CD4-positive, alpha-beta T cell treated with Interferon gamma for 1 hour (primary cell): ENCODE results near the gene IL17RE.
"Not testable (repeated sequence)": the region's sequence is repeated elsewhere in the genome, so short reads cannot be mapped to it uniquely, and the experiment has no call there.

Source experiments
- DNase-seq: peaks from one replicate; pipeline ENCODE4 v3.0.0-alpha.2; 2020

The IL17RE gene

GRCh38 chr3:9883706-9884554 lies 18.7 kb upstream of the IL17RE start:
- no peak for DNase-seq

GRCh38 chr3:9884555-9885165 lies 18.0 kb upstream of the IL17RE start:
- DNase-seq, result no peak

DNA sequence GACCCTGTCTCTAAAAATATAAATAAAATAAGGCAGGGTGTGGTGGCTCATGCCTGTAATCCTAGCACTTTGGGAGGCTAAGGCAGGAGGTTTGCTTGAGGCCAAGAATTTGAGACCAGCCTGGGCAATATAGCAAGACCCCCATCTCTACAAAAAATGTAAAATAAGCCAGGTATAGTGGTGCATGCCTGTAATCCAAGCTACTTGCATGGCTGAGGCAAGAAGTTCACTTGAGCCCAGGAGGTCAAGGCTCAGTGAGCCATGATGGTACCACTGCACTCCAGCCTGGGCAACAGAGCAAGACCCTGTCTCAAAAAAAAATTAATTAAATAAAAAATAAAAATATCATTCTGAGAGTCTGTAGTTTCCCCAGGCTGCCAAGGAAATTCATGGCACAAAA lies 16.3 kb upstream of the IL17RE start:
- DNase-seq, result no peak

DNA sequence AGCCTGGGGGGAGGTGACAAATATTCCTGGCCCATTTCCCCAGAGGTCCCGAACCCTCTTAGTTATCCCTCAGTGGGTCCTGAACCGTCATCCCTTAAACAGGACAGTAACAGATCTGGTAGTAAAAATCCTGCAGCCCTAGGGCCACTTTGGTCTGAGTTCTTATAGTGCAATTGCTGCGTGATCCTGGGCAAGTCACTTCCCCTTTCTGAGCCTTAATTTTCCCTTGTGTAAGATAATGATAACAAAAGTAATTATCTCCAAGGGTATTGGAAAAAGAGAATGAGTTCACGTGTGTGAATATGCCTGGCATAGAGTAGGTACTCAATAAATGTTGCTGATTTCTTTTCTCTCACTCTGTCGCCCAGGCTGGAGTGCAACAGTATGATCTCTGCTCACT lies 15.2 kb upstream of the IL17RE start:
- DNase-seq, result no peak

GRCh38 chr3:9888540-9888939 lies 14.1 kb upstream of the IL17RE start:
- no peak for DNase-seq

GRCh38 chr3:9889405-9889804 lies 13.2 kb upstream of the IL17RE start:
- no peak for DNase-seq

GRCh38 chr3:9890249-9891071 lies 12.2 kb upstream of the IL17RE start, which contains the start of gene JAGN1:
TSS of gene JAGN1 (plus strand) at chr3:9890610. CDS start at chr3:9890723, 113 bp downstream.
- DNase-seq, result peak; percentile 89

- DNase-seq, result no peak
These were observed 11.5 kb upstream of the IL17RE start for GRCh38 chr3:9891072-9891622.

- DNase-seq, result no peak
These were observed 8.9 kb upstream of the IL17RE start for GRCh38 chr3:9893739-9894138.

- DNase-seq, result not testable (repeated sequence)
These were observed 6.9 kb upstream of the IL17RE start for GRCh38 chr3:9895715-9896114.

- not testable (repeated sequence) for DNase-seq
These were observed 5.8 kb upstream of the IL17RE start for GRCh38 chr3:9896755-9897407.

GRCh38 chr3:9897408-9898372 lies 5.0 kb upstream of the IL17RE start:
- no peak for DNase-seq

- no peak for DNase-seq
These were observed 4.0 kb upstream of the IL17RE start for GRCh38 chr3:9898467-9899241.

DNA sequence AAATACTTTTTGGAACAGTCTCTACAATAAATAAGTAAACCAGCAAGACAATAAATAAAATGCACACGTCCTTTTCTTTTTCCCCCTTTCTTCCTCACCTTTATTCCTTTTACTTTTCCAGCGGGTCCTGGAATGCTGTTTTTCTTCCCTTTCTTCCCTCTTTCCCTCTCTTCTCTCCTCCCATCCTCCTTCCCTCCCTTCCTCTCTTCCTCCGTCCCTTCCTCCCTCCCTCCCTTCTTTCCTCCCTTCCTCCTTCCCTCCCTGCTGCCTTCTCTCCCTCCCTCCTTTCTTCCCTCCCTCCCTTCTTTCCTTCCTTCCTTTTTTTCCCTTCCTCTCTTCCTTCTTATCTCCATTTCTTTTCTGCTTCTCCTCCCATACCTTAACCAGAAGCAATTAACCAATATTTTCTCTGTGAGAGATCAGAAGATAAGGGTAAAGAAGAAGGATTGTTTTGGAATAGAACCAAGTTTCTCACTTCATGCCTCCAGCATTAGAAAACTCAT lies 3.3 kb upstream of the IL17RE start:
- DNase-seq, result no peak

DNA sequence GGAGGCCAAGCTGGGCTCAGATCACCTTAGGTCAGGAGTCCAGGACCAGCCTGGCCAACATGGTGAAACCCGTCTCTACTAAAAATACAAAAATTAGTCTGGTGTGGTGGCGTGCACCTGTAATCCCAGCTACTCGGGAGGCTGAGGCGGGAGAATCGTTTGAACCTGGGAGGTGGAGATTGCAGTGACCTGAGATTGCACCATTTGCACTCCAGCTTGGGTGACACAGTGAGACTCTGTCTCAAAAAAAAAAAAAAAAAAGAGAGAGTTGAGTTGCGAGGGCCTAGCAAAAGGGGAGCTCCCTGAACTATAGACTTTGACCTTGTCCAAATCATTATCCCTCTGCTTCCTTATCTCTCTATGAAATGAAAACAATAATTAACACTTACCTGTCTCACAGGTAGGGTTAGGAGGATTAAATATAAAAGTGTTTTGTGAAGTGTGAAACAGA lies 1.7 kb upstream of the IL17RE start:
- DNase-seq, result not testable (repeated sequence)

DNA sequence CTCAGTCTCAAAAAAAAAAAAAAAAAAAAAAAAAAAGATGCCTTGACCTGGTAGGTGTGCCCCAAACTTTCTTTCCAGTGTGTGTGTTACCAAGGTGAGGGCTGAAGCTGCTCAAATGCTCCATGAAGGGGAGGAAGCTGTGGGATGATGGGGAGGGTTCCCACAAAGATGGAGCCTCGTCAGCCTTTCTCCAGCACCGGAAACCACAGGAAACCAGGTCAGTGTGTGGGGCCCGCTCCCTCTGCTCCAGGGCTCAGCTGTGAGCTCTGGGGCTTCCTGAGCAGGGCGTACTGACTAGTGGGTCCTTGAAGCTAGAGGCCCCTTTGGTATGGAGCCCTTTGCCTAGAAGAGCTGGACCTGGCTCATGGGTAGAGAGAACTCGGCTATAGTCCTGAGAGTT lies 681 bp upstream of the IL17RE start:
- DNase-seq, result no peak

DNA sequence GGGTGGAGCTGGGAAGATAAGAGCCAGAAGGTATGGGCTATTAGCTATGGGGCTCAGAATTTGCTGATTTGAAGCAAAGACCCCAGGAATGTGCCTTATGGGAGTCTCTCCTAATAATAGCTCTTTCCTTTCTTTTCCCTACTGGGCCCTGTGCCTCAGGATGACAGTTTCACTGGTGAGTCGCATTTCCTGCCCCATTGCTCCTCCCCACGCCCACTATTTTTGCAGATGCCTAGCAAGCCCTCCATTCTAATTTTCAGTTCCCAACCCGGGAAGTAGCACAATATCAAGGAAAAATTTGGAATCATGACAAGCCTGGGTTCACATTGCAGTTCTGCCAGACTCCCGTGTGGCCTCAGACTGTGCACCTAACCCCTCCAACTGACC lies 583 bp downstream of the IL17RE start:
- no peak for DNase-seq

GRCh38 chr3:9903904-9904303 lies 1.3 kb downstream of the IL17RE start:
- DNase-seq, result no peak

- DNase-seq, result no peak
These were observed 3.8 kb downstream of the IL17RE start for GRCh38 chr3:9906480-9906879.

DNA sequence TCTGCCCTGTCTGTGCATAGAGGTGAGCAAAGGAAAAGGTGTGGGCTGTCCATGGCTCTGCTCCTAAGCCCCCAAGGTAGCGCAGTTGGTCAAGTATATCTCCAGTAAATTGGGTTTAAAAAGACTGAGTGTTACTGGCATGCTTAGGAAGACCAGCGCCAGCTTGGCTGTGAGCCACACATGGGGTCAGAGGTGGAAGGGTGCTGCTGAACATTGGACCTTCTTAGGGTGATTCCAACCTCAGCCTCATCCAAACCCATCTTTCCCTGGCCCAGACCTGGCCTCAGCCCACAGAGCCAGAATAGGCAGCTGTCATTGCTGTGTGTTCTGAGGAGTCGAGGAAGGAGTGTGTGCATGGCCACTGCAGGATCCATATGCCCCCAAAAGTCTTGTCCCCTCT lies 5.6 kb downstream of the IL17RE start:
- DNase-seq, result no peak
